Skeletal muscle satellite cell (primary cell): ENCODE data around the gene MYBPHL. TPM values are rescaled to one million over a fixed set of nuclear protein-coding genes. Genes with fewer than 3 reads are reported as not detected.

Source experiments
- H3K27me3 ChIP-seq: 2 replicates; pipeline ENCODE4 v1.7.0; 2013; ENCODE audit warnings: low read length; ENCODE audit not compliant: control insufficient read depth, insufficient read depth
- H3K36me3 ChIP-seq: 2 replicates; pipeline ENCODE4 v1.7.0; 2013; ENCODE audit warnings: mild to moderate bottlenecking, control low read depth, low read length; ENCODE audit not compliant: insufficient read depth
- H3K4me1 ChIP-seq: 2 replicates; pipeline ENCODE4 v1.7.0; 2013; ENCODE audit warnings: low read length; ENCODE audit not compliant: control insufficient read depth, insufficient read depth
- H3K4me2 ChIP-seq: 2 replicates; pipeline ENCODE4 v1.7.0; 2013; ENCODE audit warnings: mild to moderate bottlenecking, low read length
- H3K4me3 ChIP-seq: 2 replicates; pipeline ENCODE4 v1.7.0; 2013; ENCODE audit warnings: low read length
- H3K9ac ChIP-seq: 2 replicates; pipeline ENCODE4 v1.7.0; 2013; ENCODE audit warnings: mild to moderate bottlenecking, low read depth, low read length, moderate library complexity
- H3K9me3 ChIP-seq: replicated peaks from 2 replicates; pipeline ENCODE4 v1.7.0; 2013; ENCODE audit warnings: mild to moderate bottlenecking, control low read depth, low read length
- total RNA-seq: library from RNA; depleted of rRNA; stranded (reverse); fragments of >200 nt; gene quantifications from 2 replicates; pipeline ENCODE4 v1.2.3, GENCODE V29; 2012; rRNA removed

Gene MYBPHL
- not detected in 2 replicates for total RNA-seq

DNA sequence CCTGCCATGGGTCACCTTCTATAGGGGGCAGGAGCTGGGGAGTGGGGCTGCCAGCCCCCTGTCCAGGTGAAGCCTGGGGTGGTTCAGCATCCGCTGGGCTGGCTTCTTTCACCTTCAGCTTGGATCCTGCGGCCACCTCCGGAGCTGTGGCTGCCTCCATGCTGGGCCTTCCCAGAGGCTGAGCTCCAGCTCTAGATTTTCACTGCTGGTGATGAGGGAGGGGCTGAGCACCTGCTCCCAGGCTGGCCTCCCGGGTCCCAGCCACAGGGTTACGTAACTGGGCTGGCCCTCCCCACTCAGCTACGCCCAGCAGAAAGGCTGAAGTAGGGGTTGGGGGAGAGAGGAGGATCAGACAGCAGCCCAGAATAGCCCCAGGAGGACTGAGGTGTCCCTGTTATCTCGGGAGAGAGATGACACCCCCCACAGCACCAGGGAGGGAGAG, at the start of gene MYBPHL:
MYBPHL (minus strand) TSS at position 180 of the 442 bp plus-strand sequence; CDS start at position 160, 20 bp downstream.
- Histone ChIP-seq H3K36me3 (peaks cover 6% of the 10 kb centered on the region), H3K9me3 (no peaks in the 10 kb centered on the region), H3K27me3 (no peaks in the 10 kb centered on the region), H3K9ac (no peak within 1 kb of the TSS), H3K4me2 (no peak within 1 kb of the TSS), H3K4me1 (no peaks in the 10 kb centered on the region), H3K4me3 (no peak within 1 kb of the TSS)

DNA sequence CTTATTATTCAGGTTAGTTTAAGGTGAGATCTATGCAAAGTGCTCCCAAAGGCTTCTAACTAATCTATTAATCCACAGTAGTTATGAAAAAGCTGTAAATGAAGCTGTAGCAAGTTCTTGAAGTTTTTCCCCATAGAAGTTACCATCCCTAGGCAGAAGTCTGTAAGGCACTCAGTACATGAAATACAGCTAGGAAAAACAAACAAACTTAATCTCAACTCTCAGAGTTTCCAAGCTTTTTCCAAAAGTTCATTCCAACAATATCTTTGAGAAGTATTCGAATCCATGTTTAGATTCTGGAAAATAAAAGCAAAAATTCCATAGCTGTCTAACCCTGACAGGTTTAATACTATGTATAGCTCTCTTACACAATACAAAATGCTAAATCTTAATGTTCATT, 49.7 kb upstream of the MYBPHL start:
- no peak overlapping the region for H3K9ac ChIP-seq
- no peak overlapping the region for H3K4me2 ChIP-seq
- no peak overlapping the region for H3K4me3 ChIP-seq
- no peaks in the 10 kb centered on the region for H3K27me3 ChIP-seq
- H3K9me3 ChIP-seq, result no peaks in the 10 kb centered on the region
- H3K4me1 ChIP-seq, result peaks cover 6% of the 10 kb centered on the region
- peaks cover 9% of the 10 kb centered on the region for H3K36me3 ChIP-seq

DNA sequence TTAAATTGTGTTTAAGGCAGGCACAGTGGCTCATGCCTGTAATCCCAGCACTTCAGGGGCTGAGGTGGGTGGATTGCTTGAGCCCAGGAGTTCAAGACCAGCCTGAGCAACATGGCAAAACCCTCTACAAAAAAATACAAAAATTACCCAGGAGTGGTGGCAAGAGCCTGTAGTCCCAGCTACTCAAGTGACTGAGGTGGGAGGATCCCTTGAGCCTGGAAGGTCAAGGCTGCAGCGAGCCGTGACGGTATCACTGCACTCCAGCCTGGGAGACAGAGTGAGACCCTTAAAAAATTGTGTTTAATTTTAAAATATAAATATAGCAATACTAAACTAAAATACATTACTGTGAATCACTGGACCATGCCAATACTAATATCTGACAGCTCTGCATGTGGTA, 48.1 kb upstream of the MYBPHL start:
- Histone ChIP-seq H3K4me2 (no peak overlapping the region), H3K9me3 (no peaks in the 10 kb centered on the region), H3K4me1 (no peaks in the 10 kb centered on the region), H3K9ac (no peak overlapping the region), H3K4me3 (no peak overlapping the region), H3K36me3 (peaks cover 25% of the 10 kb centered on the region), H3K27me3 (no peaks in the 10 kb centered on the region)

DNA sequence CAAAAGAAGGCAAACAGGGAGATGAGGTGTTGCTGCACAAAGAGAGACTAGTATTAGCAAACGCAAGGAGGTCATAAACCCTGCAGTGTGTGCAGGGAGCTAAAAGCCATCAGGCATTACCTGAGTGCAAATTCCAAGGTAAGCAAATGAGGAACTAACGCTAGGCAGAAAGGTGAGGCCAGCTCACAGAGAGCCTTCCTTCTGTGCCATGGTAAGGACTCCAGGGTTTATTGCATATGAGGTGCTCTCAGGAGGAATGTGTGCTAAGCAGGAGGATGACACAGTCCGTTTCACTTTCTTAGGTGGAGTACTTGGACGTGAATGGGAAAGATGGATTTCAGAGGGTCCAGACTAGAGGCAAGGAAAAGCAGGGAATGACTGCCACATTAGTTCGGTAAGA, 44.6 kb upstream of the MYBPHL start:
- no peak overlapping the region for H3K4me2 ChIP-seq
- no peaks in the 10 kb centered on the region for H3K27me3 ChIP-seq
- peaks cover 40% of the 10 kb centered on the region for H3K36me3 ChIP-seq
- H3K9me3 ChIP-seq, result no peaks in the 10 kb centered on the region
- no peak overlapping the region for H3K9ac ChIP-seq
- H3K4me3 ChIP-seq, result no peak overlapping the region
- no peaks in the 10 kb centered on the region for H3K4me1 ChIP-seq

- no peak overlapping the region for H3K4me2 ChIP-seq
- no peaks in the 10 kb centered on the region for H3K27me3 ChIP-seq
- peaks cover 41% of the 10 kb centered on the region for H3K36me3 ChIP-seq
- H3K9ac ChIP-seq, result no peak overlapping the region
- no peaks in the 10 kb centered on the region for H3K4me1 ChIP-seq
- H3K9me3 ChIP-seq, result no peaks in the 10 kb centered on the region
- no peak overlapping the region for H3K4me3 ChIP-seq
Measured at GRCh38 chr1:109350655-109351054, 43.8 kb upstream of the MYBPHL start.

DNA sequence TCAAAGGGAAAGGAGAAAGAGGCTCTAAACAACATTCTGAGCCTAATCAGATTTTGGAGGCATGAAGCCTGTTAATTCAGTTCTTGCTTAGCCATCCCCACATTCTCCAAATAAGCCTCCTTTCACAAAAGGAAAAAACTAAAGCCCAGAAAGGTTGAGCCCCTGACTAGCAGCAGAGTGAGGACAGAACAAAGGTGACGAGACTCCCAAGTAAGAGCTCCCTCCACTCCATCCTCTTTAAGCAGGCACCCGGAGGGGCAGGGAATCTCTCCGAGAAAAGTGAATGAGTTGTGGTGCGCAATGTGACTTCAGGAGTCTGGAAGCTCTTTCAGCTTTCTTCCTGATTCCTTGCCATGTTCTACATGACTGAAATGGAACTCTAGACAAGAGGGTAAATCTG, 43.4 kb upstream of the MYBPHL start:
- H3K9ac ChIP-seq, result no peak overlapping the region
- no peaks in the 10 kb centered on the region for H3K4me1 ChIP-seq
- no peak overlapping the region for H3K4me3 ChIP-seq
- H3K36me3 ChIP-seq, result peaks cover 45% of the 10 kb centered on the region
- H3K4me2 ChIP-seq, result no peak overlapping the region
- no peaks in the 10 kb centered on the region for H3K27me3 ChIP-seq
- H3K9me3 ChIP-seq, result no peaks in the 10 kb centered on the region

DNA sequence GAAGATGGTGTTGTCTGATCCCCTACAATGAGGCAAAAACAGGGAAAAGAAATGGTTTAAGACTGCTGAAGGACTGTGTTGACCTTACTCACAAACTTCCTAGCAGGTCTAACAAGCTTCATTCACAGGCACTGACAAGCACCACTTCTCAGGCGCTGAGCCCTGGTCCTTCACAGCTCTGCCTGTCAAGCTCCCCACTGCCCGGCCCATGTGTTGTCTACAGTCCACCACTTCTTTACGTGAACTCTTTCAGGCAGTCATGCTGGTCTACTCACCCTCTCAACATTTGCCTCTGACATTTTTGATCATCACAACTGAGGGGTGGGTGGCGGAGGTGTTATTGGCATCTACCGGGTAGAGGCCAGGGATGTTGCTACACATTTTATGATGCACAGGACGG, 40.7 kb upstream of the MYBPHL start:
- no peaks in the 10 kb centered on the region for H3K27me3 ChIP-seq
- H3K4me1 ChIP-seq, result no peaks in the 10 kb centered on the region
- H3K4me2 ChIP-seq, result no peak overlapping the region
- H3K9ac ChIP-seq, result no peak overlapping the region
- H3K4me3 ChIP-seq, result no peak overlapping the region
- H3K36me3 ChIP-seq, result peaks cover 53% of the 10 kb centered on the region
- H3K9me3 ChIP-seq, result no peaks in the 10 kb centered on the region

DNA sequence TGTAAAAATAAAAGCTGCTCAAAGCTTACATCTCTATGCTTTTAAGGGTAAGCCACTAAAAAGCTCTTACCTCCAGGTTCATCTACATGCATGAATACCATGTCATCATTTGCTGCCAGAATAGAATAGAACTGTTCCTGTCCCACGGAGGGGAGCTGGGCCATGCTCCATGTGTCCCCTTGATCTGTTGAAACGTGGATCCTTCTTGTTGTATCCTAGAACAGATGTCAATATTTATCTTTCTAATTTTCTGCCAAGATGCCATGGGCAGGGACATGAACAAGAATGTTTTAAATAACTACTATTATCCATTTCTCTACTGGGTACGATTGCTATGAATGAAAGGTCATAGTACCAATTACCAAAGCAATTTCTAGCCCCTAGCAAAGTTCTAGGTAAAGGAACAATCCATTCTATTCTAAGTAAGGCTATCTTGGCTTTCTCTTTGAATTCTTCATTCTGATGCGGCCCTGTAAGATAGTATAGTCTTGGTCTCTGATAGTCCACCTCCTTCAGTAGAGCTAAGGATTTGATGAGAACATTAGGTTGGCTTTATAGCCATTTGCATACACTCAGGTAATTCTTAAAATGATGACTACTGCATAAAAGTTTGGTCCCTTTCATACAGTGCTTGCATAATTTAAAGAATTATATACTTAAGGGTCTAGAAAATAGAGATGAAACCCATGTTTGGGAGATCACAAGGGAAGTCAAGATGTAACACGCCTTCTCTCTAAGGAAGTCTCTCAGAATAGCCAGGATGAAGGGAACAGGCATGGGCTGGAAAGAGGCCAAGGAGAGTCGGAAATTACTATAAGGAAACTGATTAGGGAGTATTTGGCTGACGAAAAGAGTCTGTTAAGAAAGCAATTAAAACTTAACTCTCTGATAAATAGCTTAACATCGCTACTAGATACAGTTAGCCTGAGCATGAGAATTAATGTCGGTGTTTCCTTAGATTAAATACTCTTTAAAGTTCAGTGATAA, 35.4 kb upstream of the MYBPHL start:
- Histone ChIP-seq H3K4me3 (no peak overlapping the region), H3K4me1 (no peaks in the 10 kb centered on the region), H3K36me3 (peaks cover 50% of the 10 kb centered on the region), H3K4me2 (no peak overlapping the region), H3K9ac (no peak overlapping the region), H3K27me3 (no peaks in the 10 kb centered on the region), H3K9me3 (no peaks in the 10 kb centered on the region)

GRCh38 chr1:109338608-109339007, 31.8 kb upstream of the MYBPHL start:
- H3K36me3 ChIP-seq, result peaks cover 57% of the 10 kb centered on the region
- no peak overlapping the region for H3K4me2 ChIP-seq

GRCh38 chr1:109338091-109338490, 31.3 kb upstream of the MYBPHL start:
- Histone ChIP-seq H3K4me3 (no peak overlapping the region), H3K36me3 (peaks cover 56% of the 10 kb centered on the region), H3K9ac (no peak overlapping the region), H3K4me2 (no peak overlapping the region), H3K27me3 (no peaks in the 10 kb centered on the region), H3K9me3 (no peaks in the 10 kb centered on the region), H3K4me1 (no peaks in the 10 kb centered on the region)

More at GRCh38 chr1:109338608-109339007, 31.8 kb upstream of the MYBPHL start:
- Histone ChIP-seq H3K4me3 (no peak overlapping the region), H3K27me3 (no peaks in the 10 kb centered on the region), H3K4me1 (no peaks in the 10 kb centered on the region), H3K9me3 (no peaks in the 10 kb centered on the region), H3K9ac (no peak overlapping the region)

DNA sequence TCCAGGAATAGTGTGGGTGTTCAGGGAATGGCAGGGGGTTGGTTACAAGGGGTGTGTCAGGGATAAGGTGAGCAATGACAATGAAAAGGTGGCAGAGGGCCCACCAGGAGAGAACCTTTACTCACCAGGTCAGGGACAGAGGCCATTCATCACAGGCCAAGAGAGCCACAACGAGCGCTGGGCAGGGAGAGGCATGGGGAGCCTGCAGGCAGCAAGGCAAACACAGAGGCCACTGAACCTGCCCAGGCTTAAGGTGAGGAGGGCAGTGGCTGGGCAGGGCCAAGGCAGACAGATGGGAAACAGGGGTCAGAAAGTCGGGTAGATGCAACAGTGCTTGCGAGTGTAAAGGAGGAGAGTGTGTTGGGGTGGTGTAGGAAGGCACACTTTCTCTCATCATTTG, 28.3 kb upstream of the MYBPHL start:
- Histone ChIP-seq H3K36me3 (peaks cover 51% of the 10 kb centered on the region), H3K9me3 (peaks cover 6% of the 10 kb centered on the region), H3K4me2 (no peak overlapping the region), H3K4me3 (no peak overlapping the region), H3K9ac (no peak overlapping the region), H3K27me3 (no peaks in the 10 kb centered on the region), H3K4me1 (no peaks in the 10 kb centered on the region)

- Histone ChIP-seq H3K4me1 (no peaks in the 10 kb centered on the region), H3K4me2 (no peak overlapping the region), H3K9me3 (peaks cover 6% of the 10 kb centered on the region), H3K9ac (no peak overlapping the region), H3K4me3 (no peak overlapping the region), H3K27me3 (no peaks in the 10 kb centered on the region), H3K36me3 (peaks cover 54% of the 10 kb centered on the region)
Measured at GRCh38 chr1:109331113-109331512, 24.3 kb upstream of the MYBPHL start.
